HG03175 (cell line): ENCODE results near the gene RARS2.
"Not testable (repeated sequence)": the region's sequence is repeated elsewhere in the genome, so short reads cannot be mapped to it uniquely, and the experiment has no call there.

ENCODE experiments used
- ATAC-seq: cut with Tn5 transposase; IDR thresholded peaks from one replicate; pipeline ENCODE4 v1.9.1; 2021; ENCODE audit warnings: mild to moderate bottlenecking, moderate library complexity; ENCODE audit not compliant: unreplicated experiment

RARS2 gene

GRCh38 chr6:87504441-87504840 is 85.3 kb downstream of the RARS2 start:
- ATAC-seq, result no peak

GRCh38 chr6:87501809-87502572 is 87.8 kb downstream of the RARS2 start:
- ATAC-seq, result no peak

GRCh38 chr6:87498048-87498447 is 91.7 kb downstream of the RARS2 start:
- no peak for ATAC-seq

GRCh38 chr6:87494761-87495422 is 94.9 kb downstream of the RARS2 start:
- ATAC-seq, result no peak

GRCh38 chr6:87489326-87489725 is 100.5 kb downstream of the RARS2 start:
- not testable (repeated sequence) for ATAC-seq

GRCh38 chr6:87487555-87487954 is 102.2 kb downstream of the RARS2 start:
- no peak for ATAC-seq

GRCh38 chr6:87484491-87484890 is 105.3 kb downstream of the RARS2 start:
- no peak for ATAC-seq

GRCh38 chr6:87483929-87484328 is 105.9 kb downstream of the RARS2 start:
- ATAC-seq, result no peak

GRCh38 chr6:87482366-87482765 is 107.4 kb downstream of the RARS2 start:
- no peak for ATAC-seq

GRCh38 chr6:87481931-87482330 is 107.9 kb downstream of the RARS2 start:
- no peak for ATAC-seq

- peak; percentile 70 for ATAC-seq
Observed at GRCh38 chr6:87473419-87473903, 116.3 kb downstream of the RARS2 start.

- ATAC-seq, result peak; percentile 96
Observed at GRCh38 chr6:87472525-87473418, 117.0 kb downstream of the RARS2 start, which contains the start of gene SLC35A1. TSS of gene SLC35A1 (plus strand) at chr6:87472974. CDS start at chr6:87473004, 30 bp downstream.

- ATAC-seq, result no peak
Observed at GRCh38 chr6:87465051-87465450, 124.7 kb downstream of the RARS2 start.
